GM19397 (cell line): ENCODE measurements around the gene C5orf52.
"Not testable (repeated sequence)": the region's sequence is repeated elsewhere in the genome, so short reads cannot be mapped to it uniquely, and the experiment has no call there.

ENCODE experiments used
- ATAC-seq: cut with Tn5 transposase; IDR thresholded peaks from one replicate; pipeline ENCODE4 v1.9.1; 2021; ENCODE audit warnings: mild to moderate bottlenecking, moderate library complexity; ENCODE audit not compliant: unreplicated experiment

The C5orf52 gene

DNA sequence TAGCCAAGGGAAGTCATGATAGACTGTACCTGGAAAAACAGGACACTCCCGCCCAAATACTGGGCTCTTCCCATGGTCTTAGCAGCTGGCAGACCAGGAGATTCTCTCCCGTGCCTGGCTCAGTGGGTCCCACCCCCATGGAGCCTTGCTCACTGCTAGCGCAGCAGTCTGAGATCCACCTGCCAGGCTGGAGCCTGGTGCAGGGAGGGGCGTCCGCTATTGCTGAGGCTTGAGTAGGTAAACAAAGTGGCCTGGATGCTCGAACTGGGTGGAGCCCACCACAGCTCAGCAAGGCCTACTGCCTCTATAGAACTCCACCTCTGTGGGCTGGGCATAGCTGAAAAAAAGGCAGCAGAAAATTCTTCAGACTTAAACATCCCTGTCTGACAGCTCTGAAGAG, 49.8 kb downstream of the C5orf52 start:
- no peak for ATAC-seq

DNA sequence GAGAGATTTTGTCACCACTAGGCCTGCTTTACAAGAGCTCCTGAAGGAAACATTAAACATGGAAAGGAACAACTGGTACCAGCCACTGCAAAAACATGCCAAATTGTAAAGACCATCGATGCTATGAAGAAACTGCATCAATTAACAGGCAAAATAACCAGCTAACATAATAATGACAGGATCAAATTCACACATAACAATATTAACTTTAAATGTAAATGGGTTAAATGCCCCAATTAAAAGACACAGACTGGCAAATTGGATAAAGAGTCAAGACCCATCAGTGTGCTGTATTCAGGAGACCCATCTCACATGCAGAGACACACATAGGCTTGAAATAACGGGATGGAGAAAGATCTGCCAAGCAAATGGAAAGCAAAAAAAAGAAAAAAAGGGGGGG, 51.6 kb downstream of the C5orf52 start:
- not testable (repeated sequence) for ATAC-seq

DNA sequence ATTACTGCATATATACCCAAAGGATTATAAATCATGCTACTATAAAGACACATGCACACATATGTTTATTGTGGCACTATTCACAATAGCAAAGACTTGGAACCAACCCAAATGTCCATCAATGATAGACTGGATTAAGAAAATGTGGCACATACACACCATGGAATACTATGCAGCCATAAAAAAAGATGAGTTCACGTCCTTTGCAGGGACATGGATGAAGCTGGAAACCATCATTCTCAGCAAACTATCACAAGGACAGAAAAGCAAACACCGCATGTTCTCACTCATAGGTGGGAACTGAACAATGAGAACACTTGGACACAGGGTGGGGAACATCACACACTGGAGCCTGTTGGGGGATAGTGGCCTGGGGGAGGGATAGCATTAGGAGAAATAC, 55.3 kb downstream of the C5orf52 start:
- not testable (repeated sequence) for ATAC-seq

DNA sequence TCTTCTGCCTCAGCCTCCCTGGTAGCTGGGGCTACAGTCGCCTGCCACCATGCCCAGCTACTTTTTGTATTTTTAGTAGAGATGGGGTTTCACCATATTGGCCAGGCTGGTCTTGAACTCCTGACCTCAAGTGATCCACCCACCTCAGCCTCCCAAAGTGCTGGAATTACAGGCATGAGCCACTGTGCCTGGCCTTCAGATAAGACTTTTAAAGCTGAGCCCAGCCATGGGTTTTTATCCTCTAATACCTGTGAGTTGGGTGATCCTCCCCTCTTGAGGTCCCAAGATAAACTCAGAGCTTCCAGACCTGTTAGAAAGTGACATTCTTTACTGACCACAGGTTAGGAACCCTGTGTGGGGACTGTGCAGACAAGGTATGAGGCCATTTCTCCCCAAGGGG, 56.5 kb downstream of the C5orf52 start:
- ATAC-seq, result not testable (repeated sequence)
